Measurements from ENCODE around the gene CDK17. TPM values are rescaled to one million over a fixed set of nuclear protein-coding genes. Genes with fewer than 3 reads are reported as not detected.

The CDK17 gene
- total RNA-seq, 4 donors from 2014 or later = 32.4 to 64.7 (median 49.0) TPM

GRCh38 chr12:96234591-96235483 lies 165.4 kb downstream of the CDK17 start:
- TF ChIP-seq, protein P1, sequence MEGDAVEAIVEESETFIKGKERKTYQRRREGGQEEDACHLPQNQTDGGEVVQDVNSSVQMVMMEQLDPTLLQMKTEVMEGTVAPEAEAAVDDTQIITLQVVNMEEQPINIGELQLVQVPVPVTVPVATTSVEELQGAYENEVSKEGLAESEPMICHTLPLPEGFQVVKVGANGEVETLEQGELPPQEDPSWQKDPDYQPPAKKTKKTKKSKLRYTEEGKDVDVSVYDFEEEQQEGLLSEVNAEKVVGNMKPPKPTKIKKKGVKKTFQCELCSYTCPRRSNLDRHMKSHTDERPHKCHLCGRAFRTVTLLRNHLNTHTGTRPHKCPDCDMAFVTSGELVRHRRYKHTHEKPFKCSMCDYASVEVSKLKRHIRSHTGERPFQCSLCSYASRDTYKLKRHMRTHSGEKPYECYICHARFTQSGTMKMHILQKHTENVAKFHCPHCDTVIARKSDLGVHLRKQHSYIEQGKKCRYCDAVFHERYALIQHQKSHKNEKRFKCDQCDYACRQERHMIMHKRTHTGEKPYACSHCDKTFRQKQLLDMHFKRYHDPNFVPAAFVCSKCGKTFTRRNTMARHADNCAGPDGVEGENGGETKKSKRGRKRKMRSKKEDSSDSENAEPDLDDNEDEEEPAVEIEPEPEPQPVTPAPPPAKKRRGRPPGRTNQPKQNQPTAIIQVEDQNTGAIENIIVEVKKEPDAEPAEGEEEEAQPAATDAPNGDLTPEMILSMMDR (IDR thresholded peaks at IDR 0.05) = no peak
- no peak for TF ChIP-seq POLR2A (IDR thresholded peaks at IDR 0.05)
- Histone ChIP-seq H3K36me3 (no peaks in the 10 kb centered on the region), H3K4me3 (replicated peaks in 1 of 3) (no peak overlapping the region), H3K27me3 (no peaks in the 10 kb centered on the region), H3K27ac (peak overlapping the region in 2 of 3 donors; percentile 22 to 69), H3K9me3 (no peaks in the 10 kb centered on the region), H3K4me1 (peaks cover 5 to 42% of the 10 kb centered on the region in 2 donors)
- intact Hi-C loops (cut with DNase I) = no loop called here
- WGBS, 2 donors = 78 to 85% methylated on average over 22 of the region's 22 CpGs
- DNase-seq = no peak

GRCh38 chr12:96233939-96234461 lies 166.2 kb downstream of the CDK17 start:
- no peak for TF ChIP-seq POLR2A (IDR thresholded peaks at IDR 0.05)
- TF ChIP-seq, protein P1 (IDR thresholded peaks at IDR 0.05) = no peak
- intact Hi-C loops (cut with DNase I) = no loop called here
- Histone ChIP-seq H3K9me3 (no peaks in the 10 kb centered on the region), H3K27me3 (no peaks in the 10 kb centered on the region), H3K4me1 (peaks cover 5 to 42% of the 10 kb centered on the region in 2 donors), H3K4me3 (replicated peaks in 1 of 3) (no peak overlapping the region), H3K27ac (peak overlapping the region; percentile 32 to 69 (median 33)), H3K36me3 (no peaks in the 10 kb centered on the region)
- 71 to 87% methylated on average over 6 to 15 of the region's 15 CpGs for WGBS, 2 donors
- peak; percentile 39 to 47 for DNase-seq

DNA sequence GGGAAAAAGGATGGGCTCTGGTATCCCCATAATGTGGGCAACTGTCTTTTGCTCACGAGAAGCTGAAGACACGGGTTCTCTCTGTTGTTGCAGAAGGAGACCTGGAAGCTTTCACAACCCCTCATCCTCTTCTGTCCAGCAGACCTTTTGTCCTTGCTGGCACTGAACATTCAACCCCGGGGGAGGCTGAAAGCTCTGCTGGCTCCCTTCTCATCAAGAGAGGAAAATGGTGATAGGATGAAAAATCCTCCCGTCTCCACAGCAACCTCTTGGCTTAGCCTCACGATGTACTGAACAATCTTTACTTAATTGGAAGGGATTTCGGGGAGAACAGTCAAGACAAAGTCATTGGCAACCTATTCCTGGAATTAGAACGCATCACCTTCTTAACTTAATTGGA lies 167.1 kb downstream of the CDK17 start:
- H3K27me3 ChIP-seq = no peaks in the 10 kb centered on the region
- TF ChIP-seq, protein P1 (IDR thresholded peaks at IDR 0.05) = no peak
- no peak overlapping the region for H3K4me3 ChIP-seq (replicated peaks in 1 of 3)
- WGBS, 2 donors = 79 to 82% methylated on average over 7 of the region's 7 CpGs
- intact Hi-C loops (cut with DNase I) = no loop called here
- no peak for DNase-seq
- H3K4me1 ChIP-seq = peaks cover 5 to 39% of the 10 kb centered on the region in 2 donors
- no peaks in the 10 kb centered on the region for H3K36me3 ChIP-seq
- no peaks in the 10 kb centered on the region for H3K9me3 ChIP-seq
- peak overlapping the region in 1 of 3 donors; percentile 69 for H3K27ac ChIP-seq

GRCh38 chr12:96230646-96231045 lies 169.6 kb downstream of the CDK17 start:
- Histone ChIP-seq H3K9me3 (no peaks in the 10 kb centered on the region), H3K4me3 (replicated peaks in 1 of 3) (no peak overlapping the region), H3K36me3 (peaks cover 0 to 3% of the 10 kb centered on the region in 2 donors), H3K4me1 (peaks cover 0 to 14% of the 10 kb centered on the region in 2 donors), H3K27me3 (no peaks in the 10 kb centered on the region), H3K27ac (peak overlapping the region in 1 of 3 donors; percentile 7)
- 83 to 89% methylated on average over 13 of the region's 13 CpGs for WGBS, 2 donors
- DNase-seq = no peak
- TF ChIP-seq, protein P1 (IDR thresholded peaks at IDR 0.05) = no peak
- TF ChIP-seq POLR2A (IDR thresholded peaks at IDR 0.05) = no peak
- intact Hi-C loops (cut with DNase I) = no loop called here

All from thyroid gland (tissue), 4 donors.